Stimulated activated CD4-positive, alpha-beta T cell treated with anti-CD3 and anti-CD28 coated beads, Interleukin-2, amount 100 ng/mL, for 48 hours (primary cell): ENCODE measurements around the gene F7.
"Not testable (repeated sequence)": the region's sequence is repeated elsewhere in the genome, so short reads cannot be mapped to it uniquely, and the experiment has no call there.

Experiments used
- DNase-seq, 2 donors: peaks; one replicate each; pipeline ENCODE4 v3.0.0-alpha.2; 2020

F7 gene

GRCh38 chr13:113105032-113105920, at the start of gene F7:
Gene F7, plus strand, starts transcription at chr13:113105791. Its CDS starts 51 bp downstream, at chr13:113105842.
- no peak for DNase-seq

GRCh38 chr13:113057084-113057483, 48.5 kb upstream of the F7 start:
- DNase-seq: no peak

- not testable (repeated sequence) for DNase-seq
Observed at GRCh38 chr13:113057559-113057958, 48.0 kb upstream of the F7 start.

- DNase-seq: no peak
Observed at GRCh38 chr13:113058129-113058987, 47.2 kb upstream of the F7 start.

- no peak for DNase-seq
Observed at GRCh38 chr13:113058988-113059850, 46.4 kb upstream of the F7 start.

- DNase-seq: no peak
Observed at GRCh38 chr13:113059891-113060290, 45.7 kb upstream of the F7 start.

GRCh38 chr13:113060557-113061270, 44.9 kb upstream of the F7 start:
- DNase-seq: no peak

GRCh38 chr13:113061271-113061625, 44.3 kb upstream of the F7 start:
- DNase-seq: no peak

- DNase-seq: no peak
Observed at GRCh38 chr13:113061796-113062425, 43.7 kb upstream of the F7 start.

GRCh38 chr13:113062691-113063090, 42.9 kb upstream of the F7 start:
- DNase-seq: no peak

- no peak for DNase-seq
Observed at GRCh38 chr13:113063091-113063491, 42.5 kb upstream of the F7 start.

GRCh38 chr13:113064000-113064533, 41.5 kb upstream of the F7 start:
- no peak for DNase-seq

GRCh38 chr13:113064534-113065405, 40.8 kb upstream of the F7 start:
- no peak for DNase-seq

- DNase-seq: no peak
Observed at GRCh38 chr13:113065406-113066141, 40.0 kb upstream of the F7 start.

- no peak for DNase-seq
Observed at GRCh38 chr13:113066142-113066455, 39.5 kb upstream of the F7 start.

GRCh38 chr13:113066746-113067145, 38.8 kb upstream of the F7 start:
- DNase-seq: no peak

GRCh38 chr13:113069861-113070805, 35.5 kb upstream of the F7 start:
- no peak for DNase-seq

- no peak for DNase-seq
Observed at GRCh38 chr13:113070855-113071254, 34.7 kb upstream of the F7 start.

- no peak for DNase-seq
Observed at GRCh38 chr13:113072376-113072775, 33.2 kb upstream of the F7 start.
